Muscle layer of duodenum (tissue), 2 donors: ENCODE data around the gene ATP2C2.
"Not testable (repeated sequence)": the region's sequence is repeated elsewhere in the genome, so short reads cannot be mapped to it uniquely, and the experiment has no call there.

ENCODE experiments used
- H3K27ac ChIP-seq: one replicate; pipeline ENCODE4 v1.7.0; 2013; ENCODE audit warnings: mild to moderate bottlenecking, low read length
- H3K27me3 ChIP-seq: one replicate; pipeline ENCODE4 v1.7.0; 2013; ENCODE audit warnings: low read depth, mild to moderate bottlenecking, control low read depth, low read length
- H3K36me3 ChIP-seq, 2 donors: one replicate each; pipeline ENCODE4 v1.7.0; 2013; ENCODE audit warnings: low read length in 2 of 2, control low read depth in 1 of 2, mild to moderate bottlenecking in 1 of 2; ENCODE audit not compliant: insufficient read depth in 2 of 2, control insufficient read depth in 1 of 2
- H3K4me1 ChIP-seq, 2 donors: one replicate each; pipeline ENCODE4 v1.7.0; 2013; ENCODE audit warnings: low read length in 2 of 2, mild to moderate bottlenecking in 2 of 2, control low read depth in 1 of 2, moderate library complexity in 1 of 2; ENCODE audit not compliant: insufficient read depth in 2 of 2, control insufficient read depth in 1 of 2
- H3K4me3 ChIP-seq, 2 donors: one replicate each; pipeline ENCODE4 v1.7.0; 2013; ENCODE audit warnings: low read length in 2 of 2, low read depth in 1 of 2, mild to moderate bottlenecking in 1 of 2
- H3K9me3 ChIP-seq, 2 donors: one replicate each; pipeline ENCODE4 v1.7.0; 2013; ENCODE audit warnings: low read length in 2 of 2, control low read depth in 1 of 2, mild to moderate bottlenecking in 1 of 2; ENCODE audit not compliant: control insufficient read depth in 1 of 2
- donor health status: healthy.

ATP2C2 gene

DNA sequence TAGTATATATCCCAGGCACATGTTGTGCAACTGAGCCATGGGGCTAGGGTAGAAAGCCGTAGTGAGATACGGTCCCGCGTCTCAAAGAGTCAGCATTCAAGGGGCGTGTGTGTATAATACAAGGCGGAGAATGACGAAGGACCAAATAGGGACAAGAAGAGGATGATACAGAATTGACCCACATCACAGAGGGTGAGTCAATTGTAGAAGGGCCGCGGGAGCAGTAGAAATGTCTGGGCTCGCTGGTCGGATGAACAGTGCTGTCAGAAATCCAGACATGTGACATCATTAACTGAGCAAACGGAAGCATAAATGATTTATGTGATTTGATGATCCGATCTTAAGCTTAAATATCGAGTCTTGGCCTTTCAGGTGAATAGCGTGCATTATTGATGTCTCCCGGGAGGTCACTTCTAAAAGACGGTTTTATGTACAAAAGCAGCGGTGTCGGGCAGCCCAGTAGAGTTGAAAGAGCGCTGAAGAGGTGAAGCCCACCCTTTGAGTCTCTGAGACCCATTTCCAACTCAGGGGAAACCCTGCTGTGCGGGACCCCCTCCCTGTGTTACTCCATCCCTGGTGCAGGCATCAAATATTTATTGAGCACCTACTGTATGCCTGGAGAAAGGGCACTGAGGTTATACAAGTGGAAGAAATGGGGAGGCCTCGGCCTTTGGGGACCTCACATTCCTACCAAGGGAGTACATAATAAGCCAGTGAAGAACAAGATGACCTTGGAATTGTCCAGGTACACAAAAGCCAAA is 45.1 kb downstream of the ATP2C2 start:
- Histone ChIP-seq H3K36me3 (no peaks in the 10 kb centered on the region), H3K4me3 (no peak overlapping the region), H3K27ac (no peak overlapping the region), H3K27me3 (no peaks in the 10 kb centered on the region), H3K4me1 (no peaks in the 10 kb centered on the region), H3K9me3 (no peaks in the 10 kb centered on the region)

DNA sequence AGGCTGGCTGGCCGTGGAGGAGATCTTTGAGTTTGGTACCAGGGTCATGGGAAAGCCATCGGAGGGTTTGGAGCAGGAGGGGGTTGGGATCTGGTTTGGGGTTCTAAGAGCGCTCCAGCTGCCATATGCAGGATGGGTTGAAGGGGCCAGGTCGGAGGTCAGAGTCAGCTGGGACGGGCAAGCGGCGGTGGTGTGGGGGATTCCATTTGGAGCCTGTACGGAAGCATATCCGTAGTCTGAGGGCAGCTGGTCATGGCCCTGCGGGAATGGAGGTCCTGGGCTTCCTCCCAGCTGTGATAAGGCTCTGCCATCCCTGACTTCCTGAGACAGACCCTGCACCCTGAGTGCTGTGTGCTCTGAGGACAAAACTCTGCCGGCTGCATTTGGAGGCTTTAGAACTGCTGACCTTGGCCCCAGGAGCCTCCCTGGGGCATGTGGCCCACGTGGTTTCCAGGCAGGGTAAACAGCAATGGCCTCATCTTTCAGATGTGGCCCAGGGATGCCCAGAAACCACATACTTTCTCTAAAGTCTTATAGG is 46.5 kb downstream of the ATP2C2 start:
- Histone ChIP-seq H3K4me3 (no peak overlapping the region), H3K36me3 (no peaks in the 10 kb centered on the region), H3K27ac (no peak overlapping the region), H3K27me3 (no peaks in the 10 kb centered on the region), H3K4me1 (no peaks in the 10 kb centered on the region), H3K9me3 (no peaks in the 10 kb centered on the region)

DNA sequence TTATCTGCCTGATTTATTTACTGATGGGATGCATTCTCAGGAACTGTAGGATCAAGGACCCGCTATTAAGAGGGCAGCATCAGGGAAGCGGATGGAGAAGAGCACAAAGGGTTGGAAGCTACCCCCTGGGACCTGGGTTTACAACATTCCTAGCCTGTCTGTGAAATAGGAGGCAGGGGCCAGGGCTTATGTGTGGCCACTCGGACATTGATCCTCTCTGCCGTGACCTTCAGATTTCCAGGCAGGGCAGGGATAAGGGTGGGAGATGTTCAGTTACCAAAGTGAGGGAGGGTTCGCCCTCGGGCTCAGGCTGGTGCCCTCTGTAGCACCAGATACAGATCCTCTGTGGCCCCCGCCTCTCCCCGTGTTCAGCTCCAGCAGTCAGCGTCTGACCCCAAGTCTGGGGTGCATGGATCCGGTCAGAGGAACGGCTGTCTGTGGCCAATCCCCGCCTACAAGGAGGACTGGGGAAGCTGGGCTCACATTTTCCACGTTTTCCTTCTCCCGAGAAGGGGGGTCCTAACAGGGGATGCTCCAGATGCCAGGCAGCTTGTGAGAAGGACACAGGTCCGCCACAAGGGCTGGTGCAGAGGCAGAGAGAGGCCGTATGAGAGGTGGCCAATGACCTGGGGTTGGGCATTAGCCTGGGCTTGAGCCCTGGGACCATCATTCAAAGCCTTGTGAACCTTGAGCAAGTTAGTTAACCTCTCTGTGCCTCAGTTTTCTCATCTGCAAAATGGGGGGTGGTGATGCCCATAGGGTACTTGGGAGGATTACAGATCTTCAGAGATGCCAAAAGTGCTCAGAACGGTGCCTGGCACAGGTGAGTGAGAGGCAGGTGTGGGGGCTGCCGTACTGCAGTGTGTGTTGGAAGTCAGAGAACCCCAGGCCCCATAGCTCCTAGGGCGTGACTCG is 48.3 kb downstream of the ATP2C2 start:
- Histone ChIP-seq H3K4me1 (no peaks in the 10 kb centered on the region), H3K27ac (no peak overlapping the region), H3K27me3 (no peaks in the 10 kb centered on the region), H3K4me3 (no peak overlapping the region), H3K9me3 (no peaks in the 10 kb centered on the region), H3K36me3 (no peaks in the 10 kb centered on the region)

DNA sequence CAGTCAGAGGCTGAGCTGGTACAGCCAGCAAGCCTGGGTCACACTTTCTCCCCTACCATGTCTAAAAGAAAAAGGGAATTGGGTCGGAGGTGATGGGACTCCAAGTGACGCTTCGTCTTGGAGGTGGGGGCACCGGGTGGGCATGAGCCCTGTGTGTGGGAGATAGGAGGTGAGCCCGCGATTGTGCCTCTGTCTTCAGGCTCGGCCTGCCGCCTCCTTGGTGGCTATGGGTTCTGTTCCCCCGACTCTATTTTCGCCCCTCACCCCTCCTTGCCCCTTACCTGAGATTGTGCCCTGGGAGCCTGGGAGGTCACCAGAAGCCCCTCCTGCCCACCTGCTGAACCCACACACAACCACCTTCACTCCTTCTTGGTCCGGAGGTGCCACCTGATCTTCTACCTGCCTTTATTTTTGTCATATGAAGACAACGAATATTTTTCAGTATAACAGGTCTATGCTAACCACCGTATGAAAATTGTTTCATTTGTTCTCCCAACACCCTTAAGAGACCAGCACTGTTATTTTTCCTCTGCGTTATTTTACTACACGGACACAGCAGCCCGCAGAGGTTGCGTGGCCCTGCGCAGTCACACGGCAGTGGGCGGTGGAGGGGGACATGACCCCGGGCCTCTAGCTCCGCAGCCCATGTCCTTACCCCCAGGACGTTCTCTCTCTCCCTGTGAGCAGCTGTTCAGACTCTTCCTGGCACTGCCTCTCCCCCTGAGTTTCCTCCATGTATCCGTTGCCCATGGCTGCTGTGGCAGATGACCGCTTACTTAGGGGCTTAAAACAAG is 49.9 kb downstream of the ATP2C2 start:
- Histone ChIP-seq H3K4me1 (no peaks in the 10 kb centered on the region), H3K27me3 (no peaks in the 10 kb centered on the region), H3K4me3 (no peak overlapping the region), H3K9me3 (peaks cover 0 to 2% of the 10 kb centered on the region in 2 donors), H3K36me3 (no peaks in the 10 kb centered on the region), H3K27ac (no peak overlapping the region)

DNA sequence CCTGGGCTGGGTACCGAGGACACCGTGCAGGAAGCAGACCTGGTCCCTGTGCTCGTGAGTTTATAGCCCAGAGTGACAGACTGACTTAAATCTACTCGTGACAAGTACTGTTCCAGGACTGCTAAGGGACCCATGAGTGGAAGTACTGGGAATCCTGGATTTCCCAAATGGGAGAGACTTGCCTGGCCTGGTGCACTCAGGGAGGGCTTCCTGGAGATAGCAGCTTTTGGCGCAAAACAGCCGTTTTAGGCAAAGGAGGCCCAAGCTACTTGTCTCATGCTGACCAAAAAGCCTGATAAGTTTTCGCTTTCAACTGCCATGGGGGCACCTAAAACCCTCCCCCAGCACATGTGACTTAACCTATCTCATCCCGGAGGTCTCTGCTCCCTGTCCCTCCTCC is 51.4 kb downstream of the ATP2C2 start:
- Histone ChIP-seq H3K36me3 (no peaks in the 10 kb centered on the region), H3K27me3 (no peaks in the 10 kb centered on the region), H3K4me3 (no peak overlapping the region), H3K27ac (no peak overlapping the region), H3K9me3 (peaks cover 0 to 6% of the 10 kb centered on the region in 2 donors), H3K4me1 (no peaks in the 10 kb centered on the region)

DNA sequence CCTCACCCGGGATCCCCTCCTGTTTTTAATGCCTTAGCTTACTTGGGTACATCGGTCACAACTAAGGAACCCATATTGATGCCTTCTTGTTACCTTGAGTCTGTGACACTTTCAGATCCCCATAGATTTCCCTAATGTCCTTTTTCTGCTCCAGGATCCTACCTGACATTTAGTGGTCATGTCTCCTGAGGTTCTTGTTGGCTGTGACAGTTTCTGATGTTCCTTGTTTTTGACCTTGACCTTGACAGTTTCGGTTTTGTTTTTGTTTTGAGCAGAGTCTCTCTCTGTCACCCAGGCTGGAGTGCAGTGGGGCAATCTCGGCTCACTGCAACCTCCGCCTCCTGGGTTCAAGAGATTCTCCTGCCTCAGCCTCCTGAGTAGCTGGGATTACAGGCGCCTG is 52.2 kb downstream of the ATP2C2 start:
- not testable (repeated sequence) for H3K27me3 ChIP-seq, H3K9me3 ChIP-seq, H3K27ac ChIP-seq, H3K4me1 ChIP-seq, H3K36me3 ChIP-seq, H3K4me3 ChIP-seq

DNA sequence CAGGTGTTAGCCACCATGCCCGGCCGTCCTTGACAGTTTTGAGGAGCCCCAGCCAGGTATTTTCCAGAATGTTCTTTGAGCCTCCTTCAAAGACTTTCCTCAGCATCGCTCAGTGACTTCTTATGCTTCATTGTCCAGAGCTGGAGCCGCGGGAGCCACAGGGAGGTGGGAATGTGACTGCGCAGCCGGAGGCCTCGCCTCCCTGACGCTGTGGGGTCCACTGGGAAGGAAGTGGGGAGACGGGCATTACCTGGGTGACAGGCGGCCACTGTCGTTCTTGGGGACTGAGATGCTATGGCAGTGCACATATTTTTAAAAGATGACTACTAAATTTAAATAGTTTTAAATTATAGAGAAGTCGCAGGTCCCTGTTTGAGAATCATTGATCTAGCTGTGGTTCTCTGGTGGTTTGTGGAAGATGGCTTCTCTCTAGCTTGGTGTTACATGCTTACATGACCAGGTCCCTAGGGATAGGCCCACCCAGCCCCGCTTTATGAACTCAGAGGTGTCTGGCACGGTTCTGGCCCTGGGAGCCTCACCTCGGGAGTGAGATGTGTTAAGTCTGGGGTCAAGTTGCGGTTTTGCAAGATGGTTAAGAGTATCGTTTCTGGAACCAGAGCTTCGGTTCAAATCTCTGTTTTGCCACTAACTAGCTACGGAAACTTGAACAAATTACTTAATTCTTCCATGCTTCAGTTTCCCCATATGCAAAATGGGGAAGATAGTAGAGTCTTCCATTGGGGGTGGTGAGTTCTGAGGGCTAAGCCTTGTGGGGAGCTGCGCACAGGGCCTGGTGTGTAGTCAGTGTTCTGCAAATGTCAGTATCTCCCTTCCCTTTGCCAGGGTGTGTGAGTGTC is 53.0 kb downstream of the ATP2C2 start:
- Histone ChIP-seq H3K27me3 (no peaks in the 10 kb centered on the region), H3K36me3 (no peaks in the 10 kb centered on the region), H3K27ac (no peak overlapping the region), H3K4me3 (no peak overlapping the region), H3K9me3 (peaks cover 0 to 6% of the 10 kb centered on the region in 2 donors), H3K4me1 (no peaks in the 10 kb centered on the region)

DNA sequence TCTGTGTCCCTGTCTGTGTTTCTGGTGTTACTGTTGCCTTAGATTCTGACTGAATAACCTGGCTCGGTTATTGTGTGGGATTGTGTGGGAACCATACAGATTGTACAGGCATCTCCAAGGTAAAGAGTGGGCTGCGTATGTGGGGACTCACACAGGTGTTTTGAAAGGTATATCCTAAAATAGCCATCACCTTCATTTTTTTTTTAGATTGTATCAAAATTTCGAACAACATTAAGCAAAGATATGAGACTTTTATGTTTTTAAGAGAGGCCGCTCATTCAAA is 53.5 kb downstream of the ATP2C2 start:
- H3K36me3 ChIP-seq, result no peaks in the 10 kb centered on the region
- peaks cover 0 to 6% of the 10 kb centered on the region in 2 donors for H3K9me3 ChIP-seq
- H3K4me1 ChIP-seq, result no peaks in the 10 kb centered on the region
- no peak overlapping the region for H3K27ac ChIP-seq
- H3K27me3 ChIP-seq, result no peaks in the 10 kb centered on the region
- no peak overlapping the region for H3K4me3 ChIP-seq

DNA sequence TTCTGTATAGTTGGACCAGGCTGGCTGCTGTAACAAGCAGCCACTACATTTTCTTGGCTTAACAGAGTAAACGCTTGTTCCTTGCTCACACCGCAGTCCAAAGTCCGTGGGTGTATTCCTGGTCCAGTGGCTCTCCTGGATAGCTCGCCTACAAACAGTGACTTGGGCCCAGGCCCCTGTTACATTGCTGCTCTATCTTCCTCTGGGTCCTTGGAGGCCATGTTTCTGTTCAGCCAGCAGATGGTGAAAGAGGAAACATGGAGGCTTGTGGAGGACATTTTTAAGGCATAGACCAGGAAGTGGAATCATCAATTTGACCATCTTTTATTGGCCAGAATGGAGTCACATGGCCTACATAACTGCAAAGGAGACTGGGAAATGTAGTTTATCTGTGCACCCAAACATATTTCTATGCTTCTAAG is 55.1 kb downstream of the ATP2C2 start:
- no peak overlapping the region for H3K4me3 ChIP-seq
- no peaks in the 10 kb centered on the region for H3K27me3 ChIP-seq
- H3K36me3 ChIP-seq, result no peaks in the 10 kb centered on the region
- no peak overlapping the region for H3K27ac ChIP-seq
- no peaks in the 10 kb centered on the region for H3K4me1 ChIP-seq
- H3K9me3 ChIP-seq, result peaks cover 0 to 6% of the 10 kb centered on the region in 2 donors

DNA sequence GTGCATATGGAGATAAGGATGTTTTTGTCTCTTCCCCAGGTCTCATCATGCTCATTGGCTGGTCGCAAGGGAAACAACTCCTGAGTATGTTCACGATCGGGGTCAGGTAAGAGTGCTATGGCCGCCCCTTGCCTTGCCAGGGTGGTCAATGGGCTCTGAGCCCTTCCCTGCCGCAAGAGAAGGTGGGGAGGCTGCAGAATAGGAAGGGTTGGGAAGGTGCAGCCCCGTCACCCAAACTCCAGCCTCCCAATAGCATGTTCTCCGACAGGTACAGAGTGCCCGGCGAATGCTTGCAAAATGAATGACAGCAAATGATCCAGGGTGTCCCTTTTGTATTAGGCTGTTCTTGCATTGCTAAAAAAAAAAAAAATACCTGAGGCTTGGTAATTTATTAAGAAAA is 57.4 kb downstream of the ATP2C2 start:
- peaks cover 0 to 6% of the 10 kb centered on the region in 2 donors for H3K9me3 ChIP-seq
- H3K27me3 ChIP-seq, result no peaks in the 10 kb centered on the region
- no peak overlapping the region for H3K4me3 ChIP-seq
- no peak overlapping the region for H3K27ac ChIP-seq
- no peaks in the 10 kb centered on the region for H3K4me1 ChIP-seq
- H3K36me3 ChIP-seq, result no peaks in the 10 kb centered on the region
